LNCAP (cell line): ENCODE data around the gene SAMHD1.

Source experiments
- TF ChIP-seq, protein P1 (sequence below): fragments of 450-650 bp; IDR thresholded peaks from 2 replicates; pipeline ENCODE4 v1.5.1; 2017; ENCODE audit warnings: mild to moderate bottlenecking

Gene SAMHD1

DNA sequence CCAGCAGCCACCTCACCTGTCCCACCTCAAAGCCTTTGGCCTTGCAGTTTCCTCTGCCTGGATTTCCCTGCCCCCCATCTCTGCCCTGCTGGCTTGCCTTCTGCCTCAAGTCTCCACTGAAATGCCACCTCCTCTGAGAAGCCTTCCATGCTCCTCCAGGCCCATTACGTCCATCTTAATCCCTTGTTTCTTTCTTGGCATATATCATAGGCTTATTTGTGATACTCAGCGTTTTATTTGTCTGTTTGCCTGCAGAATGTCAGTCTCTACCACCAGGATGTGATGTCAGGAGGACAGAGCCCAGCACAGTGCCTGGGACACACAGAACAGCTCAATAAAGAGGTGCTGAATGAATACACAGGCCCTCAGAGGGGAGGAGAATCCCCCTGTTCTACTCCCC is 100.0 kb downstream of the SAMHD1 start:
- TF ChIP-seq, protein P1, sequence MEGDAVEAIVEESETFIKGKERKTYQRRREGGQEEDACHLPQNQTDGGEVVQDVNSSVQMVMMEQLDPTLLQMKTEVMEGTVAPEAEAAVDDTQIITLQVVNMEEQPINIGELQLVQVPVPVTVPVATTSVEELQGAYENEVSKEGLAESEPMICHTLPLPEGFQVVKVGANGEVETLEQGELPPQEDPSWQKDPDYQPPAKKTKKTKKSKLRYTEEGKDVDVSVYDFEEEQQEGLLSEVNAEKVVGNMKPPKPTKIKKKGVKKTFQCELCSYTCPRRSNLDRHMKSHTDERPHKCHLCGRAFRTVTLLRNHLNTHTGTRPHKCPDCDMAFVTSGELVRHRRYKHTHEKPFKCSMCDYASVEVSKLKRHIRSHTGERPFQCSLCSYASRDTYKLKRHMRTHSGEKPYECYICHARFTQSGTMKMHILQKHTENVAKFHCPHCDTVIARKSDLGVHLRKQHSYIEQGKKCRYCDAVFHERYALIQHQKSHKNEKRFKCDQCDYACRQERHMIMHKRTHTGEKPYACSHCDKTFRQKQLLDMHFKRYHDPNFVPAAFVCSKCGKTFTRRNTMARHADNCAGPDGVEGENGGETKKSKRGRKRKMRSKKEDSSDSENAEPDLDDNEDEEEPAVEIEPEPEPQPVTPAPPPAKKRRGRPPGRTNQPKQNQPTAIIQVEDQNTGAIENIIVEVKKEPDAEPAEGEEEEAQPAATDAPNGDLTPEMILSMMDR: no peak

- TF ChIP-seq, protein P1: no peak
These were observed 100.7 kb downstream of the SAMHD1 start for GRCh38 chr20:36850759-36851158.

DNA sequence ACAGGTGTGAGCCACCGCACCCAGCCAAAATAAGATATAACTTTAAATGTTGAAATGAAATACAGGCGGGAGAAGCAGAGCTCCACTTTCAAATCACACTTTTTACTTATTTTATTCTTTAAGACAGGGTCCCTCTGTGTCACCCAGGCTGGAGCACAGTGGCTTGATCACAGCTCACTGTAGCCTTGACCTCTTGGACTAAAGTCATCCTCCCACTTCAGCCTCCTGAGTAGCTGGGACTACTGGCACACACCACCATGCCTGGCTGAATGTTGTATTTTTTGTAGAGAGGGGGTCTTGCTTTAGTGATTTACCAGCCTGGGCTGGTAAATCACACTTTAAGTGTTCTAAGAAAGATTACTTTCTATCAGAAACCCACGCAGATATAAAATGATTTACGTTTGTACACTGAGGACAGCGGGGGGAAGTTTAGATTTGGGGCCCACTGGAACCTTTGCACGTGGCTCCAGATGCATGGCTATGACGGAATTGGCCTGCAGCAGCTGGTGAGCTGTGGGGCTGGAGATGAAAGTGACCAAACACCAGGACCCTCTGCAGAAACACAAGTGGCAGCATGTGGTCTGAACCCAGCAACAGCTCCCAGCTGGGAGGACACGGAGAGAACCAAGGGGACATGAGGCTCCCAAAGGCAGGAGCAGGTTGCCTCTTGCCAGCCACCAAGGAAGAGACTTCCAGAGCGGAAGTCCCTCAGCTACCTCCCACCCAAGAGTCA is 102.0 kb downstream of the SAMHD1 start:
- TF ChIP-seq, protein P1: no peak

- TF ChIP-seq, protein P1: no peak
These were observed 102.8 kb downstream of the SAMHD1 start for GRCh38 chr20:36848677-36849076.

GRCh38 chr20:36848078-36848660 is 103.3 kb downstream of the SAMHD1 start:
- TF ChIP-seq, protein P1: no peak

DNA sequence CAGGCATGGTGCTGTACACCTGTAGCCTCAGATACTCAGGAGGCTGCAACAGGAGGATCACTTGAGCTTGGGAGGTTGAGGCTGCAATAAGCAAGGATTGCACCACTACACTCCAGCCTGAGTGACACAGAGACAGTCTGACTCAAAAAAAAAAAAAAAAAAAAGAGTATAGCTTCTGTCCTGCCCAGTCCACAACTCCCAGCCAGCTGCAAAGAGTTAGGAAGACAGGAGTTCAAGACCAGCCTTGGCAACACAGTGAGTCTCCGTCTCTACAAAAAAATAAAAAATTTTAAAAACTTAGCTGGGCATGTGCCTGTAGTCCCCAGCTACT is 103.8 kb downstream of the SAMHD1 start:
- TF ChIP-seq, protein P1: no peak

DNA sequence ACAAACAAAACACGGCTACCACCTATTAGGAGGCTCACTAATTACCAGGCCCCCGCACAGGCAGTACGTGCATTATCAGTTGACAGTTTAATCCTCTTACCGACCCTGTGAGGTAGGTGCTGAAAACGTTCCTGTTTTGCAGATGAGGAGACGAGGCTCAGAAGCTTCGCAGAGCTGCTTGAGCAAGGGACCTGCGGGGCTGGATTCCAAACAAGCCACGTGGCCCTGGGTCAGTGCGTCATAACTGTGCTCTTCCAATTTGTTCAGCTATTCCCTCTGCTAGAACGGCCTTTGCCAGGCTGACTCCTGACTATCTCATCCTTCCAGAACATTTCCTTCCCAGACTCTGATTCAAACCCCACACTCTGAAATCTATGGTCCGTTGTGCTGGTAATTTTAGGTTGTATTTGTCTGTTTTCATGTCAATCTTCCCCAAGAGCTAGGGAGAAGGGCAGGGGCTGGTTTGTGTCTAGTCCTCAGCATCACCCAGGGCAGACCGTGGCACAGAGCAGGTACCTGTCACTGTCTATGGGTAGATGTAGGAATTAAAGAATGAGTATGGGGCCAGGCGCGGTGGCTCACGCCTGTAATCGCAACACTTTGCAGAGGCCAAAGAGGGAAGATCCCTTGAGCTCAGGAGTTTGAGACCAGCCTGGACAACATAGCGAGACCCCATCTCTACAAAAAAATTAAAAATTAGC is 104.3 kb downstream of the SAMHD1 start:
- TF ChIP-seq, protein P1: no peak
